WTC11 (cell line): Measurements from ENCODE around the gene UTP11.

Experiments
- SP1 ChIP-seq: sonication (generic); formaldehyde crosslinking; conservative IDR thresholded peaks from 2 replicates; pipeline ENCODE4 v1.8.1; 2022; ENCODE audit warnings: missing genetic modification reagents
- ZNF121 ChIP-seq: sonication (generic); formaldehyde crosslinking; IDR thresholded peaks from 2 replicates; pipeline ENCODE4 v1.8.0; 2023; ENCODE audit warnings: missing genetic modification reagents
- ZNF219 ChIP-seq: sonication (generic); formaldehyde crosslinking; IDR thresholded peaks from 2 replicates; pipeline ENCODE4 v1.8.0; 2023; ENCODE audit warnings: missing genetic modification reagents, mild to moderate bottlenecking, borderline replicate concordance
- ZNF263 ChIP-seq: sonication (generic); formaldehyde crosslinking; IDR thresholded peaks from 2 replicates; pipeline ENCODE4 v1.8.1; 2022; ENCODE audit warnings: low read depth, mild to moderate bottlenecking, moderate library complexity, missing genetic modification reagents
- TF ChIP-seq, protein P1 (sequence below): fragments of 200-600 bp; IDR thresholded peaks from 2 replicates; pipeline ENCODE4 v1.8.0; 2022; ENCODE audit warnings: antibody characterized with exemption
- TF ChIP-seq, protein P2 (sequence below): sonication (generic); formaldehyde crosslinking; conservative IDR thresholded peaks from 2 replicates; pipeline ENCODE4 v1.8.1; 2023; ENCODE audit warnings: mild to moderate bottlenecking, low read depth, missing genetic modification reagents, moderate library complexity

DNA sequence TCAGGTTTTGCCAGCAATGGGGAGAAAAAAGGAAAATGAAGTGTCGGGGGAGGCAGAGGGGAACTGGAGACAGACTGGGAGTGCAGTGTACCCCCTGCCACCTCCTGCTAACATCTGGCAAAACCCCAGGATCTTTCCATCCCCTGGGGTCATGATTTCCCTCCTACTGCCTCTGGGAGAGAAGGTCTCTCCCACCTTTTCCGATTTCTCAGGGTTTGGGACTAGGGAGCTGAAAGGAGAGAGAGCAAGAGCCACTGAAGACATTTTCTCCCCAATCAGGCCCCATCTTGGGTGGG, 12.4 kb upstream of the UTP11 start:
- TF ChIP-seq, protein P1, sequence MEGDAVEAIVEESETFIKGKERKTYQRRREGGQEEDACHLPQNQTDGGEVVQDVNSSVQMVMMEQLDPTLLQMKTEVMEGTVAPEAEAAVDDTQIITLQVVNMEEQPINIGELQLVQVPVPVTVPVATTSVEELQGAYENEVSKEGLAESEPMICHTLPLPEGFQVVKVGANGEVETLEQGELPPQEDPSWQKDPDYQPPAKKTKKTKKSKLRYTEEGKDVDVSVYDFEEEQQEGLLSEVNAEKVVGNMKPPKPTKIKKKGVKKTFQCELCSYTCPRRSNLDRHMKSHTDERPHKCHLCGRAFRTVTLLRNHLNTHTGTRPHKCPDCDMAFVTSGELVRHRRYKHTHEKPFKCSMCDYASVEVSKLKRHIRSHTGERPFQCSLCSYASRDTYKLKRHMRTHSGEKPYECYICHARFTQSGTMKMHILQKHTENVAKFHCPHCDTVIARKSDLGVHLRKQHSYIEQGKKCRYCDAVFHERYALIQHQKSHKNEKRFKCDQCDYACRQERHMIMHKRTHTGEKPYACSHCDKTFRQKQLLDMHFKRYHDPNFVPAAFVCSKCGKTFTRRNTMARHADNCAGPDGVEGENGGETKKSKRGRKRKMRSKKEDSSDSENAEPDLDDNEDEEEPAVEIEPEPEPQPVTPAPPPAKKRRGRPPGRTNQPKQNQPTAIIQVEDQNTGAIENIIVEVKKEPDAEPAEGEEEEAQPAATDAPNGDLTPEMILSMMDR = no peak
- TF ChIP-seq, protein P2, sequence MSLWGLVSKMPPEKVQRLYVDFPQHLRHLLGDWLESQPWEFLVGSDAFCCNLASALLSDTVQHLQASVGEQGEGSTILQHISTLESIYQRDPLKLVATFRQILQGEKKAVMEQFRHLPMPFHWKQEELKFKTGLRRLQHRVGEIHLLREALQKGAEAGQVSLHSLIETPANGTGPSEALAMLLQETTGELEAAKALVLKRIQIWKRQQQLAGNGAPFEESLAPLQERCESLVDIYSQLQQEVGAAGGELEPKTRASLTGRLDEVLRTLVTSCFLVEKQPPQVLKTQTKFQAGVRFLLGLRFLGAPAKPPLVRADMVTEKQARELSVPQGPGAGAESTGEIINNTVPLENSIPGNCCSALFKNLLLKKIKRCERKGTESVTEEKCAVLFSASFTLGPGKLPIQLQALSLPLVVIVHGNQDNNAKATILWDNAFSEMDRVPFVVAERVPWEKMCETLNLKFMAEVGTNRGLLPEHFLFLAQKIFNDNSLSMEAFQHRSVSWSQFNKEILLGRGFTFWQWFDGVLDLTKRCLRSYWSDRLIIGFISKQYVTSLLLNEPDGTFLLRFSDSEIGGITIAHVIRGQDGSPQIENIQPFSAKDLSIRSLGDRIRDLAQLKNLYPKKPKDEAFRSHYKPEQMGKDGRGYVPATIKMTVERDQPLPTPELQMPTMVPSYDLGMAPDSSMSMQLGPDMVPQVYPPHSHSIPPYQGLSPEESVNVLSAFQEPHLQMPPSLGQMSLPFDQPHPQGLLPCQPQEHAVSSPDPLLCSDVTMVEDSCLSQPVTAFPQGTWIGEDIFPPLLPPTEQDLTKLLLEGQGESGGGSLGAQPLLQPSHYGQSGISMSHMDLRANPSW = no peak
- TF ChIP-seq ZNF219 (CRISPR knock-in tag) (no peak), SP1 (CRISPR knock-in tag) (no peak), ZNF121 (CRISPR knock-in tag) (no peak), ZNF263 (CRISPR knock-in tag) (no peak)
